ENCODE results near the gene MAST4.

DNA sequence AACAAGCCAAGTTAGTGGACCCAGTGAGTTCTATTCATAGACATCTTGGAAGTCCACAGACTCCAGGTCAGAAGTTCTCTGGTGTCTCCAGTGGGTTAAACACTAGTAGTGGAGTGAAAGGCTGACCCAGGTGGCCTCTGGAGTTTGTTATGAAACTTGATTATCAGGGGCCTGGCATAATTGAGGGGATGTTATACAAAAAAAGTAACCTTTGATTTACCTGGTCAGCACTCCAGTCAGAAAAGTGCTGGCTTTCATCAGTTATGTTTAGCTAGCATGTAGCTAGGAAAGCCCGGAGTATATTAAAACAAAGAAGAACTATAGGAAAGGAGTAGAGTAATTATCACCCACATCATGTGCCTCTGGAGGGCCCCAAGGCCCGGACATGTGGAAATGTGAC is 429.3 kb downstream of the MAST4 start:
- TF ChIP-seq EZH2phosphoT487 (IDR thresholded peaks at IDR 0.05; ENCODE audit: insufficient read depth, low read depth) (no peak), EZH2 (IDR thresholded peaks at IDR 0.05; ENCODE audit: insufficient read depth, poor library complexity, severe bottlenecking) (no peak)
